HFFc6 (cell line): ENCODE results near the gene LYL1. TPM values are rescaled to one million over a fixed set of nuclear protein-coding genes. Genes with fewer than 3 reads are reported as not detected.

Experiments
- DNase-seq: peaks from one replicate; pipeline ENCODE4 v3.0.0-alpha.2; 2018
- H3K27ac Mint-ChIP-seq: 2 replicates; pipeline ENCODE4 v1.8.0; 2020; ENCODE audit warnings: mild to moderate bottlenecking, mixed read lengths
- H3K27me3 Mint-ChIP-seq: 2 replicates; pipeline ENCODE4 v1.8.0; 2021; ENCODE audit warnings: mild to moderate bottlenecking, moderate library complexity, mixed read lengths; ENCODE audit not compliant: insufficient read depth
- H3K36me3 Mint-ChIP-seq: 2 replicates; pipeline ENCODE4 v1.8.0; 2021; ENCODE audit warnings: low read depth, mixed read lengths
- H3K4me1 Mint-ChIP-seq: 2 replicates; pipeline ENCODE4 v1.8.0; 2020; ENCODE audit warnings: low read depth, mixed read lengths
- H3K4me3 Mint-ChIP-seq: 2 replicates; pipeline ENCODE4 v1.8.0; 2020; ENCODE audit warnings: mild to moderate bottlenecking, moderate library complexity, mixed read lengths
- H3K9me3 Mint-ChIP-seq: 2 replicates; pipeline ENCODE4 v1.8.0; 2020; ENCODE audit warnings: mild to moderate bottlenecking, mixed read lengths
- CTCF ChIP-seq: fragments of 200-600 bp; sonication (generic); IDR thresholded peaks from 2 replicates; pipeline ENCODE4 v1.5.0; 2021; ENCODE audit warnings: antibody characterized with exemption, mild to moderate bottlenecking
- total RNA-seq, 6 experiments: library from RNA; stranded (reverse); fragmentation: NEBNext Ultra II Directional; extraction: Animal tissue kit (Norgen Biotek cat#: 25700); gene quantifications; 2 replicates in 1 of 6; 3 replicates in 5 of 6; pipeline ENCODE4 v1.2.3, GENCODE V29; 2021

Gene LYL1
- total RNA-seq, 6 experiments from 2014 or later = 1.5 to 5.1 (median 4.2) TPM

GRCh38 chr19:13127051-13127450 is 24.4 kb upstream of the LYL1 start:
- Mint-ChIP-seq H3K27me3 (no peaks in the 10 kb centered on the region), H3K36me3 (peaks cover 10% of the 10 kb centered on the region; the same call in 1 of the 2 replicates), H3K27ac (peak overlapping the region; percentile 42; the same call in 1 of the 2 replicates), H3K9me3 (no peaks in the 10 kb centered on the region), H3K4me1 (peaks cover 34% of the 10 kb centered on the region), H3K4me3 (no peak overlapping the region)
- DNase-seq = no peak
- TF ChIP-seq CTCF = no peak

GRCh38 chr19:13122980-13123957 is 20.6 kb upstream of the LYL1 start:
- Mint-ChIP-seq H3K9me3 (no peaks in the 10 kb centered on the region), H3K27ac (peak overlapping the region; percentile 74; the same call in 1 of the 2 replicates)
- DNase-seq = no peak

GRCh38 chr19:13122275-13122878 is 19.7 kb upstream of the LYL1 start:
- H3K36me3 Mint-ChIP-seq = no peaks in the 10 kb centered on the region; the same call in 1 of the 2 replicates
- TF ChIP-seq CTCF = no peak
- H3K9me3 Mint-ChIP-seq = no peaks in the 10 kb centered on the region
- peaks cover 38% of the 10 kb centered on the region for H3K4me1 Mint-ChIP-seq
- H3K4me3 Mint-ChIP-seq = no peak overlapping the region
- no peaks in the 10 kb centered on the region; the same call in 1 of the 2 replicates for H3K27me3 Mint-ChIP-seq
- H3K27ac Mint-ChIP-seq = peak overlapping the region; percentile 91
- no peak for DNase-seq

More at GRCh38 chr19:13122980-13123957, 20.6 kb upstream of the LYL1 start:
- H3K4me1 Mint-ChIP-seq = peaks cover 46% of the 10 kb centered on the region
- no peaks in the 10 kb centered on the region for H3K27me3 Mint-ChIP-seq
- no peak overlapping the region for H3K4me3 Mint-ChIP-seq
- H3K36me3 Mint-ChIP-seq = no peaks in the 10 kb centered on the region; the same call in 1 of the 2 replicates
- TF ChIP-seq CTCF = no peak

GRCh38 chr19:13121551-13122274 is 19.1 kb upstream of the LYL1 start:
- H3K27ac Mint-ChIP-seq = peak overlapping the region; percentile 91

More at GRCh38 chr19:13121551-13122274, 19.1 kb upstream of the LYL1 start:
- TF ChIP-seq CTCF = no peak
- H3K27me3 Mint-ChIP-seq = no peaks in the 10 kb centered on the region; the same call in 1 of the 2 replicates
- H3K4me1 Mint-ChIP-seq = peaks cover 45% of the 10 kb centered on the region
- H3K4me3 Mint-ChIP-seq = no peak overlapping the region; the same call in 1 of the 2 replicates
- no peaks in the 10 kb centered on the region; the same call in 1 of the 2 replicates for H3K36me3 Mint-ChIP-seq
- no peak for DNase-seq
- no peaks in the 10 kb centered on the region for H3K9me3 Mint-ChIP-seq
